ENCODE data around the gene GRIP2.

Gene GRIP2

DNA sequence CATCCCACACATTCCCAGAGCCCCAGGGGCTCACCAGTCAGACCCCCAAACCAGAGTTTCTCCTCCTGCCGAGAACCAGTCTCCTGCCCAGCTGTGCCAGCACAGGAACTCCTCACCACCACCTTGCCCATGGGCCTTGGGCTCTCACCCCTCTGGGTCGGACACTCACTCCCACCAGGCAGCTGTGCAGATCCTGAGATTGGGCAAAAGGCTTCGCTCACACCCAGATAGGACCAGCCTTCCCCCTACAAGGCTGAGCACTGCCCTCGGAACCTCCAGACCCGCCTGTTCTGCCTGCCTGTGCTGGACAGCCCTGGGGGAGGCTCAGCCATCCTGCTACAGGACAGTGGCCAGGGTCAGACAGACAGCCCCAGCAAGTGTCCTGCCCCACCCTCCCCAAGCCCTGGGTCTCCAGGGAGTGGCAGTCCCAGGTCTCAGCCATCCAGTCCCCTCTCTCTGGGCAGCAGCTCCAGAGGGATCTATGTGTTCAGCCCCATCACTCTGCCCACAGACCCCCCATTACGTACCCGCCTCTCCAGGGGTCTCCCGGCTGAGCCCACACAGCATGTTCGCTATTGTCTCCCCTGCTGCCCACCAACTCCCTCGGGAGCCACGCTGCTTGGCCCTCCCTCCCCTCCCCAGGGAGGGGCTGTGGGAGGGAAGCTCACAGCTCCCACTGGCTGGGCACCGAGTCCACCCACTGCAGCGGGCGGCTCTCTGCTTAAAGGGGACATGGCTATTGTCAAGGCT lies at the start of gene GRIP2:
TSS of gene GRIP2 (minus strand) at position 601 of the 750 bp plus-strand sequence. CDS start at position 567, 34 bp downstream.
- Histone ChIP-seq H3K36me3 (ENCODE audit: insufficient read depth, low read length) (no peaks in the 10 kb centered on the region), H3K9me3 (ENCODE audit: control insufficient read depth, insufficient read depth, low read length) (no peaks in the 10 kb centered on the region), H3K4me1 (ENCODE audit: insufficient read depth, low read length) (peaks cover 21% of the 10 kb centered on the region), H3K9ac (ENCODE audit: low read depth, low read length) (no peak within 1 kb of the TSS)

- Histone ChIP-seq H3K9me3 (ENCODE audit: control insufficient read depth, insufficient read depth, low read length) (no peaks in the 10 kb centered on the region), H3K36me3 (ENCODE audit: insufficient read depth, low read length) (no peaks in the 10 kb centered on the region), H3K4me1 (ENCODE audit: insufficient read depth, low read length) (peaks cover 10% of the 10 kb centered on the region), H3K9ac (ENCODE audit: low read depth, low read length) (no peak overlapping the region)
These were observed 48.4 kb upstream of the GRIP2 start for GRCh38 chr3:14588425-14589112.

DNA sequence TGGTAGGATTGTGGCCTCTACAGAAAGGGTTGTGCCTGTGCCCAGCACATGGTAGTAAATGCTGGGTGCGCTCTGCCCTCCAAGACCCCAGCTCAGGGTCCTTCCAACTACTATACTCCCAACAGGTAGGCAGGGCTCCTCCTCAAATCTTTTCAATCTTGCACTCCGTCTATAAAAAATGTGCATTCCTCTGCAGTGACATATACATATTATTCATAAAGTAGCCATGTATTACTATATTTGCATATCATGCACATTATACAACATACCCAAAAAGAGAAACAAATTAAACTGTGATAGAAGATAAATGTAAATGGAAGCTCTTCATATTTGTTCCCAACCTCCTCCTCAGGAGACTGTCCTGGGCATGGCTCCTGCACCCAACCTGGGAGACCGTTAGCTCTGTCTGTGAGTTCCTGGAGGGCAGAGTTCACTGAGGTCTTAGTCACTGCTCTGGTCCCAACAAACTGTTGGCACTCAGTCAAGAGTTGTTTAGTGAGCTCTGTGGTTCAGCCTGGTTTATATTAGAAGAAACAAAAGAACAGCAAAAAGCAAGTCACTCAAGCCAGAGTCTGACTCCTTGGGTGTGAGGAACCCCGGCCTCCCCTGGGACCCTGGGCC lies 47.7 kb upstream of the GRIP2 start:
- Histone ChIP-seq H3K4me1 (ENCODE audit: insufficient read depth, low read length) (peaks cover 10% of the 10 kb centered on the region), H3K9ac (ENCODE audit: low read depth, low read length) (no peak overlapping the region), H3K9me3 (ENCODE audit: control insufficient read depth, insufficient read depth, low read length) (no peaks in the 10 kb centered on the region), H3K36me3 (ENCODE audit: insufficient read depth, low read length) (no peaks in the 10 kb centered on the region)

DNA sequence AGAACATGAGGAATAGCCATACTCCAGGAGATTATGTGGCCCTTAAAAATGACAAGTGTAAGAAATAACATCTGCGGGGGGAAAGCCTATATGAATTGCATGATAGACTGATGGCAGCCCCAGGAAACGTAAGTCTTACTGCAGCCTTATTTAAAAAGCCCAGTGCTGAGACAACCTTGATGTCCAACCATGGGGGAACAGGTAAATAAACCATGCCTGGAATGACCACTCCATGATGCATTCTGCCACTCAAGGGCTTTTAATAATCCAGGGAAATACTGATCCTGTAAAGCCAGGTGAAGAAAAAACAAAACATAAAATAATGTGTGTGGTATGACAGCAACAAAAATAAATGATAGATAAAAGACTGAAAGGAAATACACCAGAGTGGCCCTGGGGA lies 46.5 kb upstream of the GRIP2 start:
- Histone ChIP-seq H3K4me1 (ENCODE audit: insufficient read depth, low read length) (peaks cover 10% of the 10 kb centered on the region), H3K9me3 (ENCODE audit: control insufficient read depth, insufficient read depth, low read length) (no peaks in the 10 kb centered on the region), H3K36me3 (ENCODE audit: insufficient read depth, low read length) (no peaks in the 10 kb centered on the region), H3K9ac (ENCODE audit: low read depth, low read length) (no peak overlapping the region)

DNA sequence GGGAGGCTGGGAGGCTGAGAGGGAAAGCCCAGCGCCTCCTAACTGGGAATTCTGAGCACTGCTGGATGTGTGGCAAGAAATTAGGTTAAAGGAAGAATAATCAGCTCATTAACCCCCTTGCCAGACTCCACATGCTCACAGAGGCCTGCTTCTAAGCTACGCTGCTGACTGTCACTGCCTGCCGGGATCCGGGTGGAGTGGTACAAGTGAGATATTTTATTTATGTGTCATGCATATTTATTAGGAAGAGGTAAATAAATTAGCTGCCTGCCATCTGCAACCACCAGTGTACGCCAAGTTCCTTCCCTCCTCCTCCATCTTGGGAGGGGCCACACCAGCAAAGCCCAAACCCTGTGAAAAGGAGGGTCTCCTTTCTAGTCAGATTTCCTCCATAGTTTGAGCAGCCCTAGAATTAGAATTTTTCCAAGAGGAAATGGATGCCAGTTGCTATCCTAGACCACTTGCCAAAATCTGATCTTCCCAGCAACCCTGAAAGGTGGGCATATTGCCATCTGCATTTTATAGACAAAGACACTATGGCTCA lies 43.5 kb upstream of the GRIP2 start:
- no peak overlapping the region for H3K9ac ChIP-seq (ENCODE audit: low read depth, low read length)
- no peaks in the 10 kb centered on the region for H3K4me1 ChIP-seq (ENCODE audit: insufficient read depth, low read length)
- H3K36me3 ChIP-seq (ENCODE audit: insufficient read depth, low read length), result no peaks in the 10 kb centered on the region
- no peaks in the 10 kb centered on the region for H3K9me3 ChIP-seq (ENCODE audit: control insufficient read depth, insufficient read depth, low read length)

- Histone ChIP-seq H3K4me1 (ENCODE audit: insufficient read depth, low read length) (no peaks in the 10 kb centered on the region), H3K36me3 (ENCODE audit: insufficient read depth, low read length) (no peaks in the 10 kb centered on the region), H3K9ac (ENCODE audit: low read depth, low read length) (no peak overlapping the region), H3K9me3 (ENCODE audit: control insufficient read depth, insufficient read depth, low read length) (no peaks in the 10 kb centered on the region)
These were observed 41.9 kb upstream of the GRIP2 start for GRCh38 chr3:14582045-14582410.

GRCh38 chr3:14581334-14582044 lies 41.3 kb upstream of the GRIP2 start:
- Histone ChIP-seq H3K36me3 (ENCODE audit: insufficient read depth, low read length) (no peaks in the 10 kb centered on the region), H3K9ac (ENCODE audit: low read depth, low read length) (no peak overlapping the region), H3K9me3 (ENCODE audit: control insufficient read depth, insufficient read depth, low read length) (no peaks in the 10 kb centered on the region), H3K4me1 (ENCODE audit: insufficient read depth, low read length) (no peaks in the 10 kb centered on the region)

DNA sequence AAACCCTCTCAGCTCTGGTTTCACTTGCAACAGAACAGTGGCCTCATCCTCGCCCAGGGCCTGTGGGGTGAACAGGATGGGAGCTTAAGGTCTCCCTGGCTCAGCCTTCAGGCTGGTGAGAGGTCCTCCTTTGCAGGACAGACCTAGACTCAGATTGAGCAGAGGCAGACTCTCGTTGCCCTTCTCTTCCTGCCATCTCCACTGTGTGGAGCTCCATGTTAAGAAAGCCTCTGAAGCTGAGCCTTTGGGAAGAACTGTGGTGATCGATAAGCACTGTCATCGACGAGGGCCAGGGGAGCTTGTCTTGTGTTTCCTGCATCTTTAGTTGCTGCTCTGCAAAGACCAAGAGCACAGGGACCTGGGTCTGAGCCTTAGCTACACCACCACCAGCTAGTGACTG lies 37.8 kb upstream of the GRIP2 start:
- Histone ChIP-seq H3K36me3 (ENCODE audit: insufficient read depth, low read length) (no peaks in the 10 kb centered on the region), H3K9ac (ENCODE audit: low read depth, low read length) (no peak overlapping the region), H3K9me3 (ENCODE audit: control insufficient read depth, insufficient read depth, low read length) (no peaks in the 10 kb centered on the region), H3K4me1 (ENCODE audit: insufficient read depth, low read length) (peaks cover 3% of the 10 kb centered on the region; the same call in 1 of the 2 replicates)

- Histone ChIP-seq H3K4me1 (ENCODE audit: insufficient read depth, low read length) (peaks cover 3% of the 10 kb centered on the region; the same call in 1 of the 2 replicates), H3K36me3 (ENCODE audit: insufficient read depth, low read length) (no peaks in the 10 kb centered on the region), H3K9me3 (ENCODE audit: control insufficient read depth, insufficient read depth, low read length) (no peaks in the 10 kb centered on the region), H3K9ac (ENCODE audit: low read depth, low read length) (no peak overlapping the region)
These were observed 36.0 kb upstream of the GRIP2 start for GRCh38 chr3:14576163-14576562.

DNA sequence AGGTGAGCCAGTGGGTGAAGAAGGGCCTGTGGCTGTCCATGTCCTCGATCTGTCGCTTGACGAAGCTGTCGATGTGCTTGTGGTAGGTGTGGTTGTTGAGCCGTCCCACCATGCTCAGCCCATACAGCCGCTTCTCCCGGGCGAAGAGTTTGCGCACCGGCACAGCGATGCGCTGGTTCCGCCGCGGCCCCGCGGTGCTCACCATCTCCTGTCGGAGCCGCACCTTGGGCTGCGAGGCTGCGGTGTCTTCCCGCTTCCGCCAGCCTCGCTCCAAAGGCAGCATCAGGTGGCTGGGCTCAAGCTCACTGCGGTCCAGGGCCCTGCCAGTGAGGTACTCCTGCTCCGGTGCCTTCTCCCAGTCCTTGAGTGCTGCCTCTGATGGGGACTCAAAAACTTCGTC lies 34.0 kb upstream of the GRIP2 start:
- peaks cover 8% of the 10 kb centered on the region for H3K4me1 ChIP-seq (ENCODE audit: insufficient read depth, low read length)
- no peak overlapping the region for H3K9ac ChIP-seq (ENCODE audit: low read depth, low read length)
- no peaks in the 10 kb centered on the region for H3K36me3 ChIP-seq (ENCODE audit: insufficient read depth, low read length)
- H3K9me3 ChIP-seq (ENCODE audit: control insufficient read depth, insufficient read depth, low read length), result no peaks in the 10 kb centered on the region

- Histone ChIP-seq H3K4me1 (ENCODE audit: insufficient read depth, low read length) (peaks cover 8% of the 10 kb centered on the region), H3K9me3 (ENCODE audit: control insufficient read depth, insufficient read depth, low read length) (no peaks in the 10 kb centered on the region), H3K9ac (ENCODE audit: low read depth, low read length) (no peak overlapping the region), H3K36me3 (ENCODE audit: insufficient read depth, low read length) (no peaks in the 10 kb centered on the region)
These were observed 33.6 kb upstream of the GRIP2 start for GRCh38 chr3:14573706-14574105.

- Histone ChIP-seq H3K9ac (ENCODE audit: low read depth, low read length) (no peak overlapping the region), H3K4me1 (ENCODE audit: insufficient read depth, low read length) (peaks cover 8% of the 10 kb centered on the region), H3K36me3 (ENCODE audit: insufficient read depth, low read length) (no peaks in the 10 kb centered on the region), H3K9me3 (ENCODE audit: control insufficient read depth, insufficient read depth, low read length) (no peaks in the 10 kb centered on the region)
These were observed 30.7 kb upstream of the GRIP2 start for GRCh38 chr3:14570864-14571263.

DNA sequence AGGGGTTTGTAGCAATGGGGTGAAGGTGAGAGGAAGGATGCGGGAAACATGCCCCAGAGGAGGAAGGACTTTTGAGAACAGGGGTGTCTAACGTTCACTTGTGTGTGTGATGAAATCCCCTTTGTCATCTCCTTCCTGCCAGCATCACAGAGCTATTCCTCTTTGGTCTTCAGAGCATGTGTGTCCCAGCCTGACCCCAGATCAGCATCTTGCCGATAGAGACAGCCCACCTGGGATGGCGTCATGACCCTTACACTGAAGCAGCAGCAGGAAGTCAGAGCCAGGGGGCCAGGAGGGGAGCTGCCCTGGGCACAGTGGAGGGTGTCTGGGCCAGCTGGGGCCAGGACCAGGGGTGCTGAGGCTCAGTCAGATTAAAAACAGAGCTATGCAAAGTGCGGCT lies 29.9 kb upstream of the GRIP2 start:
- Histone ChIP-seq H3K4me1 (ENCODE audit: insufficient read depth, low read length) (peaks cover 9% of the 10 kb centered on the region), H3K36me3 (ENCODE audit: insufficient read depth, low read length) (no peaks in the 10 kb centered on the region), H3K9me3 (ENCODE audit: control insufficient read depth, insufficient read depth, low read length) (no peaks in the 10 kb centered on the region), H3K9ac (ENCODE audit: low read depth, low read length) (no peak overlapping the region)

- Histone ChIP-seq H3K9ac (ENCODE audit: low read depth, low read length) (no peak overlapping the region), H3K9me3 (ENCODE audit: control insufficient read depth, insufficient read depth, low read length) (no peaks in the 10 kb centered on the region), H3K4me1 (ENCODE audit: insufficient read depth, low read length) (peaks cover 12% of the 10 kb centered on the region), H3K36me3 (ENCODE audit: insufficient read depth, low read length) (no peaks in the 10 kb centered on the region)
These were observed 29.4 kb upstream of the GRIP2 start for GRCh38 chr3:14569474-14570000.

Data from ES-I3 (cell line).